HT-29 (cell line): ENCODE measurements around the gene PPP2R3C. TPM values are rescaled to one million over a fixed set of nuclear protein-coding genes. Genes with fewer than 3 reads are reported as not detected.
"Not testable (repeated sequence)": the region's sequence is repeated elsewhere in the genome, so short reads cannot be mapped to it uniquely, and the experiment has no call there.

ENCODE experiments used
- DNase-seq: peaks from one replicate; pipeline ENCODE4 v3.0.0-alpha.2; 2015; ENCODE audit warnings: low spot score
- total RNA-seq: library from RNA; depleted of rRNA; stranded (reverse); fragments of >200 nt; shearing (Covaris generic); gene quantifications from 2 replicates; pipeline ENCODE4 v1.2.3, GENCODE V29; 2014; rRNA removed

The PPP2R3C gene
- total RNA-seq, 1 experiment from 2014 or later = 11.0 TPM

DNA sequence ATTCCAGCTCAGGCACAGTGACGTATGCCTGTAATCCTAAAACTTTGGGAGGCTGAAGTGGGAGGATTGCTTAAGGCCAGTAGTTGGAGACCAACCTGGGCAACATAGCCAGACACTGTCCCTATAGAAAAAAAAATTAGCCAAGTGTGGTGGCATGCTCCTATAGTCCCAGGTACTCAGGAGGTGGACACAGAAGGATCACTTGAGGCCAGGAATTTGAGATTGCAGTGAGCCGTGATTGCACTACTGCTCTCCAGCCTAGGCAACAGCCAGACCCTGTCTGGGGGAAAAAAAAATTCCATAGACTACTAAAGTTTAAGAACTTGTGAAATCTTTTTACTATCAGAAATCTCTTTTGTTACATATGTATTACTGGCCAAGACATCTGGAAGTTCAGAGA, 69.2 kb downstream of the PPP2R3C start:
- DNase-seq = no peak

DNA sequence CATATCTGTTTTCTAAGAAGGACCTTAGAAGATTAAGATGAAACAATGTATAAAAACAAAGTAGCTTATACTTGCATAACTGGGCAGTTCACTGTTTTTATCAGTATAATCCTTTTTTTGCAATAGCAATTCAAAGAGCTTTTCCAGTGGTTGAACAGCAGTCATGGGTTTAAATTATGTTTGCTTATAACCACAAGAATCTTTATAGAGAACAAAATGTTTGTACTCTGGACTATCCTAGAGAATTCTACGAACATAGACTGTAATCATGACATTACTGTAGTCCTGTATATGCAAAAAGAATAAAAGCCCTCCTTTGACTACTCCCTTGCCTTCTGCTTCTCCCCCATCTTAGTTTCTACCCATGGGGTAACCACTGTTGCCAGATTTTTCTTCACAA, 70.0 kb downstream of the PPP2R3C start:
- DNase-seq = peak; percentile 46

DNA sequence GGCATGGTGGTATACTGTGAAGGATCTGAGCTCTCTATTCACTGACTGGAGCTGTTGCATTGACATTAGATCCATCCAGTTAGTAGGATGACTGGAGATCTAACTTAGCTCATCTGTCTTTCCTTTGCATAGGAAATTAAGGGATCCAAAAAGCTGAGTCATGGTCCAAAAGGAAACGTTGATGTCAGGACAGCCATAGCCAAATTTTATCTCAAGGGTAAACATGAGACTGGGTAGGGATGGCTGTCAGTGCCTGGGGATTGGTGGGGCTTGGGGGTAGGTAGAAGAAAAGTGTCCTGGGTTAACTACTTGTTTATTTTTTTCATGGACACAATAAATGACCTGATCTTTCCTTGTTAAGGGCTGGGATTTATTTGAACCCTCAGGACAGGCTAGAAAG, 71.1 kb downstream of the PPP2R3C start:
- DNase-seq = no peak

DNA sequence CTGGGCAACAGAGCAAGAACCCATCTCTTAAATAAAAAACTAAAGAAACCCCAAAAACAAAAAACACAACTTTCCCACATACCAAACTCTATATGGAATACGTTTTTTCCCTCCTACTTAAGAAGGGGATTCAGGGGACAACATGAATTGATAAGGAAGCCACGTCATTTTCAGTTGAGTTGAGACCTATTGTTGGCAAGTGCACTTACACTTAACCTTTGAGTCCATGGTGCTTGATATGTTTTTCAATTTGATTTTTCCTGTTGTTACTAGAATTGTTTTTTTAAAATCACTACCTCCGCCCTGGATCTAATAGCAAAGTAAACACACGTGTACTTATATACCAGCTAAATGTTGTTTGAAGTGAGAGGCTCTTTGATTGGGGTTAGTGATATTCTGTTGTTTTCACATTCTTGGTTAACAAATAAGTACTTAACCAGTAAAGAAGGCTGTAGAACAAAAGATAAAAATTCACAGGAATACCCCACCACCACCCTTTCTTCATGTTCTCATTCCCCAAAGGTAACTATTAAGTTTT, 73.7 kb downstream of the PPP2R3C start:
- DNase-seq = no peak

DNA sequence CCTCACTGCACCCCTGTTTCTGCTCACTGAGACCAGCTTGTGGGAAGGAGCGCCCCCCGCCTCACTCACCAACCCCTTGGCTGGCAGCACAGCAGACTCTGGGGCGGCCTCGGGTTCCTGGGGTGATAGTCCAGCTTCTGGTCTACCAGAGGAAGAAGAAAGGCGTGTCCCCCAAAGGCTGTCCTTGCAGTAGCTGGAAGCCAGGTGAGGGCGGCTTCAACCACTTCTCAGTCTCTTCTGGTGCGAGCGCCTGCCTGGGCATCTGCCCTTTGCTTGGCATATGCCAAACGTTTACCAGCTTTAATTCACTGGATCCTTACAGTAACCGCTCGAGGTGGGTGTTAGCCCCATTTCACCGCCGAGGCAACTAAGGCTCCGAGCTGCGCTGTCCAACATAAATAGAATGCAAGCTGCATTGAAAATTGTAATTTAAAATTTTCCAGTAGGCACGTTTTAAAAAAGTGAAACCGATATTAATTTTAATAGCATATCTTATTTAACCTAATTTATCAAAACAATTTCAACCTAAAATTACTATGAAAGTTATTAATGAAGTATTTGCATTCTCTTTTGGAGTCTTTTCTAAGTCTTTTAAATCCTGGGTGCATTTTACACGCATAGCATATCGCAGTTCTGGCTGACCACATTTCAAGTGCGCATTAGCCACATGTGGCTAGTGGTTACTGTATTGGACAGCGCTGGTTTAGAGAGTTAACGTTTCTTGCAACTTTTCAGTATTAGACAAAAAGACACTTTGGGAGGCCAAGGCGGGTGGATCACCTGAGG, 74.8 kb downstream of the PPP2R3C start:
- DNase-seq = peak; percentile 63

DNA sequence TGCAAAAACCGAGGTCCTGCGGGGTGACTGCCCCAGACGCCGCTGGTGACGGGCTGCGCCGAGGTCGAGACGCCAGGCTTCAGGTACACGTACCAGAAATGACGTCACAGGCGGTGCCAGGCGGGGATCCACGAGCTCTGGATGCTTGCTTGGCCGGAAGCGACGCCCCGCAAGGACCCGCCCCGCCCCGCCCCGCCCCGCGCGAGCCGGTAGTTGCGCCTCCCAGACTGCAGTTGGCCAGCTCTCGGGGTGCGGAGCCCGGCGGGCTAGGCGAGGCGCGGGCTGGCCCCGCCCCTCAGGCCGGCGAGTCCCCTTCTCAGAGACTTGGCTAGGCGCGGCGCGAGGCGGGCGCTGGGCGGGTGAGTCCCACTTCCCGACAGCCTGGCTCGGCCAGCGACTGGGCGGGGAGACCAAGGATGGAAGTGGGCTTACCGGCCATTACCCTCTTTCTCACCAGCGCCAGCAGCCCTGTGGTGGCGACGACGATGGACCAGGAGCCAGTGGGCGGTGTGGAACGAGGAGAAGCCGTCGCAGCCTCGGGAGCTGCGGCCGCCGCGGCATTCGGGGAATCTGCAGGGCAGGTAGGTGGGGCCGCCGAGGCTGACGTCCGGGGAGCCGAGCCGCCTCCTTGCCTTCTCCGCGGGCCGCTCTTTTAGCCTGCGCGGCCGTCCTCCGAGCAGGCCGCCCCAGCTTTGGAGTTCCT, 75.6 kb downstream of the PPP2R3C start, which contains the start of gene FAM177A1:
TSS of gene FAM177A1 (plus strand) at position 225 of the 703 bp plus-strand sequence. CDS start at position 417, 192 bp downstream.
- DNase-seq = peak; percentile 90

GRCh38 chr14:35045798-35046047, 76.1 kb downstream of the PPP2R3C start:
- no peak for DNase-seq

DNA sequence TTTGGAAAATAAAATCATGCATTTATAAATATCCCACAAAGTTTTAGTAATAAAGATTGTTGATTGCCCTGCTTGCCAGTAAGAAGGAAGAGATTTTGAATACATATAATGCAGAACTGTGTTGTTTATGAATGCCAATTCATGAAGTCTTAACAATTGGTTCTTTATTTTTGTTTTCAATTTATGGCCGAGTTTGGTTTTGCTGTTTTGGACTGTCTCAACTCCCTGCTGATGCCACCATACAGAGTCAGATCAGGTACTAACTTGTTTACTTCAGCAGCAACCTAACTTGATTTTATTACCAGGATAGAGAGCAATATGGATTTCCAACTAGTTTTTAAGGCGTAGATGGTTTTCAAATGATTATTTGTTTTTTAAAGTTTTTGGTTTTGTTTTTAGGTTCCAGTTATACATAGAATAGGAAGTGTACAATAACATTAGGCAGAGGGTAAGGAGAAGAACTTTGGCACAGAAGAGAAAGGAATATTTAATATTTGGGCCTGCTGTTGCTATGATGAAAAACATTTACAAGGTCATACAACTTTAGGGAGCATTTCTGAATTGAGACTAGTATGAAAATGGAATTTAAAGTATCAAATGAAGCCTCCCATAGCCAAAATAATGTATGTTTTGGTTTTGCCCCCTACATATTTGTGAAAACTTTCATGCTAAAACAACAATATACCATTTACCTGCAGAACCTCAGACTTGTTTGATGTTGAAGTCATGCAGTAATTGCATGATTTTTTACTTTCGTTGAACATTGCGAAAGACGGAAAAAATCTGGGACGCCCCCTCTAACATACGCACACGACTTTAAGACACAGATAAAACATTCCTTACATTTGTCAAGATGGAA, 76.6 kb downstream of the PPP2R3C start:
- DNase-seq = peak; percentile 5

- no peak for DNase-seq
Observed at GRCh38 chr14:35043046-35043445, 78.7 kb downstream of the PPP2R3C start.

- DNase-seq = no peak
Observed at GRCh38 chr14:35042632-35043031, 79.2 kb downstream of the PPP2R3C start.

GRCh38 chr14:35038312-35038711, 83.5 kb downstream of the PPP2R3C start:
- DNase-seq = not testable (repeated sequence)

Other genes with a start within 250 kb of the PPP2R3C start
- gene BAZ1A, start 246.6 kb downstream of the PPP2R3C start, total RNA-seq = 9.4 and 14.9 TPM in 2 replicates
- 23.3 and 26.1 TPM in 2 replicates for gene SRP54, start 139.0 kb downstream of the PPP2R3C start, total RNA-seq
- 34.8 and 35.3 TPM in 2 replicates for gene FAM177A1, start 75.7 kb downstream of the PPP2R3C start, total RNA-seq
- gene PRORP, start 562 bp upstream of the PPP2R3C start, total RNA-seq = 14.0 and 18.6 TPM in 2 replicates
- 80.3 and 112 TPM in 2 replicates for gene PSMA6, start 170.4 kb upstream of the PPP2R3C start, total RNA-seq